ENCODE data around the gene CD7. TPM values are rescaled to one million over a fixed set of nuclear protein-coding genes. Genes with fewer than 3 reads are reported as not detected.

The CD7 gene
- total and polyA plus RNA-seq, 7 donors = 0.60 to 38.3 (median 4.3) TPM; not detected in 2

DNA sequence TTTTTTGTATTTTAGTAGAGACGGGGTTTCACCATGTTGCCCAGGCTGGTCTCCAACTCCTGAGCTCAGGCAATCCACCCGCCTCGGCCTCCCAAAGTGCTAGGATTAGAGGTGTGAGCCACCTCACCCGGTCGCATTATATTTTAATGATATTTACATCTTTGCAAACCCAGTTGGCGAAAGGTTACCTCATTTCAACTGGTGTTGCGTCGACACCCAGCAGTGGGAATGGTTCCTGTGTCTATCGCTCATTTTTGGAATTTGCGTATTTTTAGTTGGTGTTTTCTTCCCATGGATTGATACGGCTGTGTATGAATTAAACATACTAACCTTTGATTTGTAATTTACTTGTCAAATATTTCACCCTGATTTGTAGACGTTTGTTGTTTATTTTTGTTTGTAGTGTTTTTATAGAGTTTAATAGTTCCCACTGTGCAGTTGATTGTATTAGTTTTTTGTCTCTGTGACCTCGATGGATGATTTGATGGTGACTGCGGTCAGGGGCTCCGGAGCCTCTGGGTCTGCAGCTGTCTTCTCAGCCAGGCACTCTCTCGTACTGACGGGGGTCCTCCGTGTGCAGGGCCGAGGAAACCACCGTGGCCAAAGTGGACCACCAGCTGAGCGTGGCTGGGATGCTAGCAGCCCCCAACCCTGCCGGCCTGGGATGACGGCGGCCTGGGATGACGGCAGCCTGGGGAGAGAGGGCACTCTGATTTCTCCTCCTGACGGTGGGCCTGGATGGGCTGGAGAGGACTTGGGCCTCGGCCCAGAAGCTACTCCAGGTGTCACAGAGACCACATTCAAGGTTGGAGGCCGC lies 4.0 kb downstream of the CD7 start:
- Histone ChIP-seq H3K4me3 (no peak overlapping the region), H3K36me3 (no peaks in the 10 kb centered on the region), H3K4me1 (peaks cover 0 to 3% (median 0%) of the 10 kb centered on the region in 4 donors), H3K9me3 (no peaks in the 10 kb centered on the region), H3K27ac (no peak overlapping the region), H3K27me3 (peaks cover 19 to 60% (median 42%) of the 10 kb centered on the region in 3 donors)
- WGBS, 2 donors = 82 to 87% methylated on average over 28 of the region's 28 CpGs
- no peak for DNase-seq
- intact Hi-C loops (cut with DNase I) = no loop called here
- TF ChIP-seq EP300 (IDR thresholded peaks at IDR 0.05) = no peak
- TF ChIP-seq, protein P1, sequence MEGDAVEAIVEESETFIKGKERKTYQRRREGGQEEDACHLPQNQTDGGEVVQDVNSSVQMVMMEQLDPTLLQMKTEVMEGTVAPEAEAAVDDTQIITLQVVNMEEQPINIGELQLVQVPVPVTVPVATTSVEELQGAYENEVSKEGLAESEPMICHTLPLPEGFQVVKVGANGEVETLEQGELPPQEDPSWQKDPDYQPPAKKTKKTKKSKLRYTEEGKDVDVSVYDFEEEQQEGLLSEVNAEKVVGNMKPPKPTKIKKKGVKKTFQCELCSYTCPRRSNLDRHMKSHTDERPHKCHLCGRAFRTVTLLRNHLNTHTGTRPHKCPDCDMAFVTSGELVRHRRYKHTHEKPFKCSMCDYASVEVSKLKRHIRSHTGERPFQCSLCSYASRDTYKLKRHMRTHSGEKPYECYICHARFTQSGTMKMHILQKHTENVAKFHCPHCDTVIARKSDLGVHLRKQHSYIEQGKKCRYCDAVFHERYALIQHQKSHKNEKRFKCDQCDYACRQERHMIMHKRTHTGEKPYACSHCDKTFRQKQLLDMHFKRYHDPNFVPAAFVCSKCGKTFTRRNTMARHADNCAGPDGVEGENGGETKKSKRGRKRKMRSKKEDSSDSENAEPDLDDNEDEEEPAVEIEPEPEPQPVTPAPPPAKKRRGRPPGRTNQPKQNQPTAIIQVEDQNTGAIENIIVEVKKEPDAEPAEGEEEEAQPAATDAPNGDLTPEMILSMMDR (IDR thresholded peaks at IDR 0.05) = no peak
- no peak for TF ChIP-seq POLR2A (IDR thresholded peaks at IDR 0.05)
- TF ChIP-seq POLR2AphosphoS5 (IDR thresholded peaks at IDR 0.05) = no peak

DNA sequence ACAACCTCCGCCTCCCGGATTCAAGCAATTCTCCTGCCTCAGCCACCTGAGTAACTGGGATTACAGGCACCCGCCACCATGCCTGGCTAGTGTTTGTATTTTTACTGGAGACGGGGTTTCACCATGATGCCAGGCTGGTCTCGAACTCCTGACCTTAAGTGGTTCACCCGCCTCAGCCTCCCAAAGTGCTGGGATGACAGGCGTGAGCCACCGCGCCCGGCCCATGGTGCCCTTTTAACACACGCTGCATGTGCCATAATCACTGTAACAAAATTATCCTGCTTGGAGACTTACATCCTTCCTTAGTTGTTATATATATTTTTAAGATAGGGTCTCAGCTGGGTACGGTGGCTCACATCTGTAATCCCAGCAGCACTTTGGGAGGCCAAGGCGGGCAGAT lies 5.4 kb downstream of the CD7 start:
- Histone ChIP-seq H3K4me3 (no peak overlapping the region), H3K27ac (no peak overlapping the region), H3K27me3 (peaks cover 19 to 60% (median 42%) of the 10 kb centered on the region in 3 donors), H3K36me3 (no peaks in the 10 kb centered on the region), H3K9me3 (no peaks in the 10 kb centered on the region), H3K4me1 (peaks cover 0 to 2% (median 0%) of the 10 kb centered on the region in 4 donors)
- intact Hi-C loops (cut with DNase I) = no loop called here
- no peak for DNase-seq
- no peak for TF ChIP-seq POLR2AphosphoS5 (IDR thresholded peaks at IDR 0.05)
- TF ChIP-seq POLR2A (IDR thresholded peaks at IDR 0.05) = no peak
- TF ChIP-seq, protein P1 (IDR thresholded peaks at IDR 0.05) = no peak
- TF ChIP-seq EP300 (IDR thresholded peaks at IDR 0.05) = no peak
- 92 to 94% methylated on average over 13 of the region's 13 CpGs for WGBS, 2 donors

DNA sequence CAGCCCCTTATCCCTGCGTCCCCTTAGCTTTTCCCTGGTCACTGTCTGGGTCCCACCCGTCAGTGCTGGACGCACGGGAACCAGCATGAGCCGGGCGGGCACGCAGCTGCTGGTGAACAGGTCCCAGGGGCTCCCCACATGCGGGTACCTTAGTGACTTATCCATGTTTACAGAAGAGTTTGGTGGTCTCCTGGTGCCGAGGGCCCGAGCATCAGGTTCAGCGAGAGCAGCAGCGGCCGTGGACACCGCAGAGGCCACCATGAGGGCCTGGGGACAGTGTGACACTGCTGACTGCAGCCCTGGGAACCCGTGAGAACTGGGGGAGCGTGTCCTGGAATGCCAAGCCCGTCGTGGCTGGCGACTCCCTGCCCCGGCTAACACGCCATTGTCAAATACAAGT lies 6.5 kb downstream of the CD7 start:
- no peaks in the 10 kb centered on the region for H3K36me3 ChIP-seq
- H3K27me3 ChIP-seq = peaks cover 17 to 49% (median 33%) of the 10 kb centered on the region in 3 donors
- H3K4me3 ChIP-seq = no peak overlapping the region
- intact Hi-C loops (cut with DNase I) = no loop called here
- H3K4me1 ChIP-seq = no peaks in the 10 kb centered on the region
- 85 to 92% methylated on average over 21 of the region's 21 CpGs for WGBS, 2 donors
- H3K9me3 ChIP-seq = no peaks in the 10 kb centered on the region
- H3K27ac ChIP-seq = no peak overlapping the region
- no peak for DNase-seq
- TF ChIP-seq POLR2AphosphoS5 (IDR thresholded peaks at IDR 0.05) = no peak
- TF ChIP-seq, protein P1 (IDR thresholded peaks at IDR 0.05) = no peak
- no peak for TF ChIP-seq EP300 (IDR thresholded peaks at IDR 0.05)
- TF ChIP-seq POLR2A (IDR thresholded peaks at IDR 0.05) = no peak

DNA sequence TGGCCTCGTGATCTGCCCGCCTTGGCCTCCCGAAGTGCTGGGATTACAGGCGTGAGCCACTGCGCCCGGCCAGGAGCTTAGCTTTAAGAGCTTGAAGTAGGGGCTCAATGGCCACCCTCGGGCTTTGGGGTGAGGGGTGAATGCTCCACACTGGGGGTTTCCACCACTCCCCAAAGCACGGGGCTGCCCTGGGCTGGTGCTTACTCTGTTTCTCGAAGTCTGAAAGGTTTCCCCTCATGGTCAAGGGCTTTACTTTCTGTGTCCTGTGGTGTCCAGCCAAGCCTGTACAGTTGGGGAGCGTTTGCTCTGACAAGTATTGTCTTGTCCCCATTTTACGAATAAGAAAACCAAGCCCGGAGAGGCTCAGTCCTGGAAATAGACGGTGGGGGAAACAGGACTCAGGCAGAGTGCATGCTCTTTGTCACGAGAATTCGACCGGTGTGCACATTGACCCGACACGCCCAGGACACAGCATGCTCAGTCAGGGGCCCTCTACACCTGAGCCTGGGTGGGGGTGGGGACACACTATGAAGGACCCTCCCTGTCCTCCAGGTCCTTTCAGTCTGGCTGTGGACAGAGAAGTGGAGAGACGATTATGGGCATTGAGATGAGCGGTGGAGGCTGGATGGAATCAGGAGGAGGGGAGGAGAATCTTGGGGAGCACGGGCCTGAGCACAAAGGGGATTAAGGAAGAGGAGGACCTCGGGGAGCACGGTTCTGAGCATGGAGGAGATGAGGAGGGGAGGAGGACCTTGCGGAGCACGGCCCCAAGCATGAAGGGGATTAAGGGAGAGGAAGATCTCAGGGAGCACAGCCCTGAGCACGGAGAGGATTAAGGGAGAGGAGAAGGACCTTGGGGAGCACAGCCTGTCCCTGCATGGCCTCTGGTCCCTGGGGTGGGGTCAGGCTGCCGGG lies 7.5 kb downstream of the CD7 start:
- 53 to 82% methylated on average over 27 of the region's 27 CpGs for WGBS, 2 donors
- H3K36me3 ChIP-seq = no peaks in the 10 kb centered on the region
- H3K27ac ChIP-seq = no peak overlapping the region
- no peaks in the 10 kb centered on the region for H3K4me1 ChIP-seq
- peaks cover 8 to 39% (median 23%) of the 10 kb centered on the region in 3 donors for H3K27me3 ChIP-seq
- intact Hi-C loops (cut with DNase I) = no loop called here
- no peak for DNase-seq
- H3K4me3 ChIP-seq = no peak overlapping the region
- H3K9me3 ChIP-seq = no peaks in the 10 kb centered on the region
- TF ChIP-seq POLR2A (IDR thresholded peaks at IDR 0.05) (no peak), EP300 (IDR thresholded peaks at IDR 0.05) (no peak)
